Measurements from ENCODE around the gene KLK11. TPM values are rescaled to one million over a fixed set of nuclear protein-coding genes. Genes with fewer than 3 reads are reported as not detected.

Gene KLK11, protein sequence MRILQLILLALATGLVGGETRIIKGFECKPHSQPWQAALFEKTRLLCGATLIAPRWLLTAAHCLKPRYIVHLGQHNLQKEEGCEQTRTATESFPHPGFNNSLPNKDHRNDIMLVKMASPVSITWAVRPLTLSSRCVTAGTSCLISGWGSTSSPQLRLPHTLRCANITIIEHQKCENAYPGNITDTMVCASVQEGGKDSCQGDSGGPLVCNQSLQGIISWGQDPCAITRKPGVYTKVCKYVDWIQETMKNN
- polyA plus RNA-seq (2012; ENCODE audit: low read depth, missing spikeins): not detected

DNA sequence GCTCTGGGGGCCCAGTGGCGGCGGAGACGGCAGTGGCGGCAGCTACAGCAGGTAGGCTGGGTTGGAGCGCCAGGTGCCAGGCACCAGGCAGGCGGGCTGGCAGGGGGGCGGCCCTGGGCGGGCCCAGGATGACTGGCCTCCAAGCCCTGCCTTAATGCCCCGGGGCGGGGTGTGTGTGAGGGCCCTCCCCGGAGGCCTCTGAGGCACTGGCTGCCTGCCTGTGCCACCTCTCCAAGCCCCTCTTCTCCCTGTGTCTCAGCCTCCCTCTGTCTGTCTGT, at the start of gene KLK11:
Gene KLK11 (minus strand): TSS at position 63 of the 278 bp plus-strand sequence. CDS start 985 bp downstream, outside the sequence.
- TF ChIP-seq POLR2AphosphoS5 (IDR thresholded peaks at IDR 0.05; ENCODE audit: low read depth, low read length): no peak
- TF ChIP-seq PAX5 (IDR thresholded peaks at IDR 0.05; ENCODE audit: insufficient read depth, low read length, severe bottlenecking): no peak
- TF ChIP-seq POLR2A (IDR thresholded peaks at IDR 0.05; ENCODE audit: low read depth, low read length): no peak
- TF ChIP-seq SPI1 (IDR thresholded peaks at IDR 0.05; ENCODE audit: low read depth, low read length): no peak
- TF ChIP-seq POU2F2 (IDR thresholded peaks at IDR 0.05; ENCODE audit: low read depth, low read length): no peak
- TF ChIP-seq TAF1 (IDR thresholded peaks at IDR 0.05; ENCODE audit: low read depth, low read length): no peak
- FAIRE-seq: no peak
- no peak for DNase-seq (ENCODE audit: insufficient read length, low spot score)

DNA sequence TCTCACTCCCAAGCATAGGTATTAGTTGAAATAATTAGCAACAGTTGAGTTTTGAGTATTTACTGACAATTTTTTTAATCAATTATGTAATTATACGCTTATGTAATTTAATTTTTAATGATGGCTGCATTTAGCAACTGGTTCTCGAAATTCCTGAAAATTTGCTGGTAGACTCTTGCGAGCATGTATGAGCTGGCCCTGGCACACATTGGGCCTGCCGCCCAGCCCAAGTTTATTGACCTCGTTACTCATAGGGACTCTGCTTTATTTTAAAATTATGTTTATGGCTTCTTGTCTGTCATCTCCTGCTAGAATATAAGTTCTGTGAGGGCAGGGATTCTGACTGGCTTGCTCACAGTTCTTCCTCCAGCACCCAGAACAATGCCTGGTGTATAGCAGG, 49.6 kb upstream of the KLK11 start:
- no peak for DNase-seq (ENCODE audit: insufficient read length, low spot score)
- TF ChIP-seq POU2F2 (IDR thresholded peaks at IDR 0.05; ENCODE audit: low read depth, low read length): no peak
- no peak for TF ChIP-seq TAF1 (IDR thresholded peaks at IDR 0.05; ENCODE audit: low read depth, low read length)
- no peak for TF ChIP-seq SPI1 (IDR thresholded peaks at IDR 0.05; ENCODE audit: low read depth, low read length)
- no peak for TF ChIP-seq POLR2AphosphoS5 (IDR thresholded peaks at IDR 0.05; ENCODE audit: low read depth, low read length)
- TF ChIP-seq PAX5 (IDR thresholded peaks at IDR 0.05; ENCODE audit: insufficient read depth, low read length, severe bottlenecking): no peak
- TF ChIP-seq POLR2A (IDR thresholded peaks at IDR 0.05; ENCODE audit: low read depth, low read length): no peak
- no peak for FAIRE-seq

DNA sequence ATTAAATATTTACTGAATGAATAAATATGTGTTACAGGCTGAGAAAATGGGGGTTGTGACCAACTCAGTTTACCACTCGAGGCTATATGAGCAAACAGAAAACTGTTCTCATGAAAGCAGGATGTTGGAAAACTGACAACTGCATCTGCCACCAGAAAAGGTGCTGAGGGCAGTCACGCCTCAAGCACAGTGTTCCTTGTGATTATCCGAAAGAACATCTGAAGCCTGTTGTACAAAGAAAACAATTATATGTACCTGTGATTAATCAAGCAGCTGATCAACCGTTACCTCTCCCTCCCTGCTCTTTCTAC, 44.6 kb upstream of the KLK11 start:
- TF ChIP-seq TAF1 (IDR thresholded peaks at IDR 0.05; ENCODE audit: low read depth, low read length) (no peak), POLR2AphosphoS5 (IDR thresholded peaks at IDR 0.05; ENCODE audit: low read depth, low read length) (no peak), SPI1 (IDR thresholded peaks at IDR 0.05; ENCODE audit: low read depth, low read length) (no peak), PAX5 (IDR thresholded peaks at IDR 0.05; ENCODE audit: insufficient read depth, low read length, severe bottlenecking) (no peak), POU2F2 (IDR thresholded peaks at IDR 0.05; ENCODE audit: low read depth, low read length) (no peak), POLR2A (IDR thresholded peaks at IDR 0.05; ENCODE audit: low read depth, low read length) (no peak)
- FAIRE-seq (no peak), DNase-seq (ENCODE audit: insufficient read length, low spot score) (no peak)

- FAIRE-seq (no peak), DNase-seq (ENCODE audit: insufficient read length, low spot score) (no peak)
- TF ChIP-seq POLR2A (IDR thresholded peaks at IDR 0.05; ENCODE audit: low read depth, low read length): no peak
Observed at GRCh38 chr19:51070334-51071094, 44.1 kb upstream of the KLK11 start.

GRCh38 chr19:51066393-51067186, 40.2 kb upstream of the KLK11 start:
- FAIRE-seq (no peak), DNase-seq (ENCODE audit: insufficient read length, low spot score) (no peak)
- TF ChIP-seq SPI1 (IDR thresholded peaks at IDR 0.05; ENCODE audit: low read depth, low read length): no peak
- TF ChIP-seq POLR2AphosphoS5 (IDR thresholded peaks at IDR 0.05; ENCODE audit: low read depth, low read length): no peak
- TF ChIP-seq TAF1 (IDR thresholded peaks at IDR 0.05; ENCODE audit: low read depth, low read length): no peak
- TF ChIP-seq PAX5 (IDR thresholded peaks at IDR 0.05; ENCODE audit: insufficient read depth, low read length, severe bottlenecking): no peak
- no peak for TF ChIP-seq POU2F2 (IDR thresholded peaks at IDR 0.05; ENCODE audit: low read depth, low read length)
- TF ChIP-seq POLR2A (IDR thresholded peaks at IDR 0.05; ENCODE audit: low read depth, low read length): no peak

DNA sequence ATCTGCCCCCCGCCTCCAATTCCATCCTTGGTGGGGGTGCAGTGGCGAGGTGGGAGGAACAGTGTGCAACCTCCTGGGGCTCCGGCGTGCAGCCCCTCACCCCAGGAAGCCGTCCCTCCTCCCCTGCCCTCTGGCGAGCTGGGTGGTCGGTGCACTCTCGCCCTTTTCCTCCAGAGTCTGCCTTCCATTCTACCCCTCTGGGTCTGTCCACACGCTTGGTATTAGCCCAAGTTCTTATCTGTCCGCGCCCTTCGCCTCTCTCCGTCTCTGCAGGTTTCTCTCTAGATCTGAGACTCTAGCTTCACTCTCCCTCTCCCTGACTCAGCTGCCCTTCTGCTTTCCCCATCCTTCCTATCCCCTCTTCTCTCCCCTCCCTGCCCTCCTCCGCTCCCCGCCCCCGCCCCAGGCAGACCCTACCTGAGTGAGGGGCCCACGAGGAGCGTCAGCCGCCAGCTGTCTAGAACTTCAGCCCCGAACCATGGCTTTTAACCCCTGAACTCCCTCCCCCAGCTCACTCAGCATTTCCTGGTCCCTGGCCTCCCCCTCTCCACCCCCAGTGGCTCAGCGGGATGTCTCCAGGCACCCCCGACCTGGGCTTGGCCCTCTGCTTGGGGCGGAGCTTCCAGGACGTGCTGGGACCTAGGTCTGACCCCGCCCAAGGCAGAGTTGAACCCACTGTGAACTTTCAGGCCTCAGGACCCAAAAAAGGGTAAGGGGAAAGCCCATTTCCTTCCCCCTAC, 39.0 kb upstream of the KLK11 start:
- no peak for TF ChIP-seq SPI1 (IDR thresholded peaks at IDR 0.05; ENCODE audit: low read depth, low read length)
- TF ChIP-seq POLR2AphosphoS5 (IDR thresholded peaks at IDR 0.05; ENCODE audit: low read depth, low read length): no peak
- TF ChIP-seq TAF1 (IDR thresholded peaks at IDR 0.05; ENCODE audit: low read depth, low read length): no peak
- no peak for TF ChIP-seq POU2F2 (IDR thresholded peaks at IDR 0.05; ENCODE audit: low read depth, low read length)
- TF ChIP-seq POLR2A (IDR thresholded peaks at IDR 0.05; ENCODE audit: low read depth, low read length): no peak
- FAIRE-seq (no peak), DNase-seq (ENCODE audit: insufficient read length, low spot score) (no peak)

DNA sequence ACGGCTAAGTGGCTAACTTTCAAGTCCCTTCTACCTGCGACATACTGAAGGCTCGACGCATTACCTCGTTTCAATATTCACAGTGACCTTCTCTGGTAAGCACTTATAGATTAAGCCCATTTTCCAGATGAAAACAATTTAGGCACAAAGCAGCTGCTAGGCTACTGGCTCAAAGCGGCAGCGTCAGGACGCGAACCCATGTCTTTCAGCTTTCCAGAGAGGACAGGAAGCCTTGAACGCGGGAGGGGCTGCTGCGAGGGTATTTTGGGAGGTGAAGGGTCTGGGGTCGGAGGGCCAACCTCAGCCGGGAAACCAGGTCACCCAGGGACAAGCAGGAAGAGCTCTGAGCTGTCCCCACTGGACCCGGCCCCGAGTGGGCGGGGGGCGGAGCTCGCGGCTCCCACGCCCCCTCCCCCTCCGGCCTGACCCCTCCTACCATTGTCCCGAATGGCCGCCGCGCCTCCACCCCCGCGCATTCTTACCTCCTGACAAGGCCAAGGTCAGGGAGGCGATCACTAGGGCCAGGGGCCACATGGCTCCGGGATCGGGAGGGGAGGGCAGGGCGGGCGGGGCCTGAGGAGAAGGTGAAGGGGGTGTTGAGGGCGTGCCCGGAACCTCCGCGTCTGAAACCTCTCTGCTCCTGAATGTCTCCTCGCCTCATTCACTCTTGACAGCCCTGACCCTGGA, 38.3 kb upstream of the KLK11 start, which contains the start of gene KLK13:
Gene KLK13 (minus strand): TSS at position 559 of the 687 bp plus-strand sequence. CDS start 25 bp downstream, at position 534.
- TF ChIP-seq PAX5 (IDR thresholded peaks at IDR 0.05; ENCODE audit: insufficient read depth, low read length, severe bottlenecking): no peak
- no peak for TF ChIP-seq POLR2AphosphoS5 (IDR thresholded peaks at IDR 0.05; ENCODE audit: low read depth, low read length)
- TF ChIP-seq POU2F2 (IDR thresholded peaks at IDR 0.05; ENCODE audit: low read depth, low read length): no peak
- TF ChIP-seq POLR2A (IDR thresholded peaks at IDR 0.05; ENCODE audit: low read depth, low read length): no peak
- no peak for TF ChIP-seq SPI1 (IDR thresholded peaks at IDR 0.05; ENCODE audit: low read depth, low read length)
- no peak for TF ChIP-seq TAF1 (IDR thresholded peaks at IDR 0.05; ENCODE audit: low read depth, low read length)
- FAIRE-seq: no peak
- DNase-seq (ENCODE audit: insufficient read length, low spot score): no peak

- TF ChIP-seq POLR2AphosphoS5 (IDR thresholded peaks at IDR 0.05; ENCODE audit: low read depth, low read length): no peak
- TF ChIP-seq POLR2A (IDR thresholded peaks at IDR 0.05; ENCODE audit: low read depth, low read length): no peak
- TF ChIP-seq SPI1 (IDR thresholded peaks at IDR 0.05; ENCODE audit: low read depth, low read length): no peak
- TF ChIP-seq TAF1 (IDR thresholded peaks at IDR 0.05; ENCODE audit: low read depth, low read length): no peak
- no peak for TF ChIP-seq POU2F2 (IDR thresholded peaks at IDR 0.05; ENCODE audit: low read depth, low read length)
- no peak for TF ChIP-seq PAX5 (IDR thresholded peaks at IDR 0.05; ENCODE audit: insufficient read depth, low read length, severe bottlenecking)
- DNase-seq (ENCODE audit: insufficient read length, low spot score): no peak
- no peak for FAIRE-seq
Observed at GRCh38 chr19:51063664-51064063, 37.2 kb upstream of the KLK11 start.
